Astrocyte (in vitro differentiated cells and primary cell): ENCODE measurements around the gene EFCAB10. TPM values are rescaled to one million over a fixed set of nuclear protein-coding genes. Genes with fewer than 3 reads are reported as not detected.

ENCODE experiments used
- DNase-seq: peaks from one replicate; pipeline ENCODE4 v3.0.0-alpha.2; 2010; ENCODE audit warnings: low read depth
- FAIRE-seq: peaks from 2 replicates; lab custom pipeline; 2011; peaks lifted over from hg19 to GRCh38; lab: Jason Lieb, UNC
- H2AFZ ChIP-seq: 2 replicates; pipeline ENCODE4 v1.6.0; 2012; ENCODE audit warnings: low read depth, low read length, inconsistent platforms
- H3K27ac ChIP-seq: 2 replicates; pipeline ENCODE4 v1.5.1; 2011; ENCODE audit warnings: low read depth, low read length, inconsistent platforms
- H3K27me3 ChIP-seq: 2 replicates; pipeline ENCODE4 v1.6.0; 2011; ENCODE audit warnings: low read length, inconsistent platforms; ENCODE audit not compliant: insufficient read depth
- H3K36me3 ChIP-seq: 2 replicates; pipeline ENCODE4 v1.5.1; 2011; ENCODE audit warnings: low read length, inconsistent platforms; ENCODE audit not compliant: insufficient read depth
- H3K4me1 ChIP-seq: 2 replicates; pipeline ENCODE4 v1.5.1; 2011; ENCODE audit warnings: low read length, inconsistent platforms; ENCODE audit not compliant: insufficient read depth
- H3K4me2 ChIP-seq: 2 replicates; pipeline ENCODE4 v1.6.0; 2012; ENCODE audit warnings: low read length, inconsistent platforms
- H3K4me3 ChIP-seq: 2 replicates; pipeline ENCODE4 v1.5.1; 2011; ENCODE audit warnings: low read depth, mild to moderate bottlenecking, low read length, inconsistent platforms; ENCODE audit not compliant: insufficient read depth
- H3K79me2 ChIP-seq: 2 replicates; pipeline ENCODE4 v1.6.0; 2012; ENCODE audit warnings: mild to moderate bottlenecking, low read length, inconsistent platforms; ENCODE audit not compliant: insufficient read depth
- H3K9ac ChIP-seq: 2 replicates; pipeline ENCODE4 v1.6.0; 2012; ENCODE audit warnings: mild to moderate bottlenecking, low read length, inconsistent platforms
- H3K9me3 ChIP-seq: 2 replicates; pipeline ENCODE4 v1.5.1; 2012; ENCODE audit warnings: low read depth, mild to moderate bottlenecking, low read length, inconsistent platforms; ENCODE audit not compliant: insufficient read depth
- H4K20me1 ChIP-seq: 2 replicates; pipeline ENCODE4 v1.6.0; 2012; ENCODE audit warnings: low read length, inconsistent platforms; ENCODE audit not compliant: insufficient read depth
- H3K27ac Mint-ChIP-seq: one replicate; pipeline ENCODE4 v1.8.0; 2021; ENCODE audit warnings: mild to moderate bottlenecking, mixed read lengths; ENCODE audit not compliant: unreplicated experiment
- H3K27me3 Mint-ChIP-seq: one replicate; pipeline ENCODE4 v1.8.0; 2021; ENCODE audit warnings: low read depth, mixed read lengths; ENCODE audit not compliant: unreplicated experiment
- H3K36me3 Mint-ChIP-seq: one replicate; pipeline ENCODE4 v1.8.0; 2021; ENCODE audit warnings: low read depth, mixed read lengths; ENCODE audit not compliant: unreplicated experiment
- H3K4me1 Mint-ChIP-seq: one replicate; pipeline ENCODE4 v1.8.0; 2021; ENCODE audit warnings: low read depth, mixed read lengths; ENCODE audit not compliant: unreplicated experiment
- H3K4me3 Mint-ChIP-seq: one replicate; pipeline ENCODE4 v1.8.0; 2021; ENCODE audit warnings: mild to moderate bottlenecking, moderate library complexity, mixed read lengths; ENCODE audit not compliant: unreplicated experiment
- H3K9me3 Mint-ChIP-seq: one replicate; pipeline ENCODE4 v1.8.0; 2021; ENCODE audit warnings: mild to moderate bottlenecking, mixed read lengths; ENCODE audit not compliant: unreplicated experiment
- EZH2 ChIP-seq: IDR thresholded peaks from 2 replicates; pipeline ENCODE4 v1.6.1; 2012; ENCODE audit warnings: mild to moderate bottlenecking, low read length, inconsistent platforms; ENCODE audit not compliant: insufficient read depth
- total RNA-seq: library from RNA; stranded (reverse); gene quantifications from 2 replicates; pipeline ENCODE4 v1.2.1, GENCODE V29; 2021
- TF ChIP-seq, protein P1 (sequence below): IDR thresholded peaks from 2 replicates; pipeline ENCODE4 v1.5.1; 2011; ENCODE audit warnings: low read depth, mild to moderate bottlenecking, inconsistent platforms, low read length, moderate library complexity; ENCODE audit not compliant: insufficient read depth

EFCAB10 gene
- total RNA-seq, 1 donor from 2014 or later: 0.52 TPM

DNA sequence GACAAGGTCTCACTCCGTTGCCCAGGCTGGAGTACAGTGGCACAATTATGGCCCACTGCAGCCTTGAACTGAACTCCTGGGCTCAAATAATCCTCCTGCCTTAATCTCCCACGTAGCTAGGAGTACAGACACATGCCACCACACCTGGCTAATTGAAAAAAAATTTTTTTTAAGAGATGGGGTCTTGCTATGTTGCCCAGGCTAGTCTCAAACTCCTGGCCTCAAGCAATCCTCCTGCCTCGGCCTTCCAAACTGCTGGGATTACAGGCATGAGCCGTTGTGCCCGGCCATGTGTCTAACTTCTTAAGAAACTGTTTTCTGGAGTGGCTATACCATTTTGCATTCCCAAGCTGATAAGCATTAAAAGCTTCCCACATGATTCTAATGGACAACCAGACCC, 9.5 kb upstream of the EFCAB10 start:
- Histone ChIP-seq H3K4me2 (no peak overlapping the region), H3K4me1 (no peaks in the 10 kb centered on the region), H3K36me3 (no peaks in the 10 kb centered on the region), H4K20me1 (no peaks in the 10 kb centered on the region), H3K79me2 (no peaks in the 10 kb centered on the region), H3K27me3 (no peaks in the 10 kb centered on the region), H3K9ac (no peak overlapping the region), H3K4me3 (no peak overlapping the region), H3K27ac (no peak overlapping the region), H3K9me3 (no peaks in the 10 kb centered on the region), H2AFZ (no peak overlapping the region)
- H3K9me3 Mint-ChIP-seq: no peaks in the 10 kb centered on the region
- H3K27ac Mint-ChIP-seq: no peak overlapping the region
- H3K36me3 Mint-ChIP-seq: no peaks in the 10 kb centered on the region
- TF ChIP-seq, protein P1, sequence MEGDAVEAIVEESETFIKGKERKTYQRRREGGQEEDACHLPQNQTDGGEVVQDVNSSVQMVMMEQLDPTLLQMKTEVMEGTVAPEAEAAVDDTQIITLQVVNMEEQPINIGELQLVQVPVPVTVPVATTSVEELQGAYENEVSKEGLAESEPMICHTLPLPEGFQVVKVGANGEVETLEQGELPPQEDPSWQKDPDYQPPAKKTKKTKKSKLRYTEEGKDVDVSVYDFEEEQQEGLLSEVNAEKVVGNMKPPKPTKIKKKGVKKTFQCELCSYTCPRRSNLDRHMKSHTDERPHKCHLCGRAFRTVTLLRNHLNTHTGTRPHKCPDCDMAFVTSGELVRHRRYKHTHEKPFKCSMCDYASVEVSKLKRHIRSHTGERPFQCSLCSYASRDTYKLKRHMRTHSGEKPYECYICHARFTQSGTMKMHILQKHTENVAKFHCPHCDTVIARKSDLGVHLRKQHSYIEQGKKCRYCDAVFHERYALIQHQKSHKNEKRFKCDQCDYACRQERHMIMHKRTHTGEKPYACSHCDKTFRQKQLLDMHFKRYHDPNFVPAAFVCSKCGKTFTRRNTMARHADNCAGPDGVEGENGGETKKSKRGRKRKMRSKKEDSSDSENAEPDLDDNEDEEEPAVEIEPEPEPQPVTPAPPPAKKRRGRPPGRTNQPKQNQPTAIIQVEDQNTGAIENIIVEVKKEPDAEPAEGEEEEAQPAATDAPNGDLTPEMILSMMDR: no peak
- TF ChIP-seq EZH2: no peak
- FAIRE-seq (no peak), DNase-seq (no peak)
- no peaks in the 10 kb centered on the region for H3K27me3 Mint-ChIP-seq
- no peak overlapping the region for H3K4me3 Mint-ChIP-seq
- peaks cover 8% of the 10 kb centered on the region for H3K4me1 Mint-ChIP-seq

DNA sequence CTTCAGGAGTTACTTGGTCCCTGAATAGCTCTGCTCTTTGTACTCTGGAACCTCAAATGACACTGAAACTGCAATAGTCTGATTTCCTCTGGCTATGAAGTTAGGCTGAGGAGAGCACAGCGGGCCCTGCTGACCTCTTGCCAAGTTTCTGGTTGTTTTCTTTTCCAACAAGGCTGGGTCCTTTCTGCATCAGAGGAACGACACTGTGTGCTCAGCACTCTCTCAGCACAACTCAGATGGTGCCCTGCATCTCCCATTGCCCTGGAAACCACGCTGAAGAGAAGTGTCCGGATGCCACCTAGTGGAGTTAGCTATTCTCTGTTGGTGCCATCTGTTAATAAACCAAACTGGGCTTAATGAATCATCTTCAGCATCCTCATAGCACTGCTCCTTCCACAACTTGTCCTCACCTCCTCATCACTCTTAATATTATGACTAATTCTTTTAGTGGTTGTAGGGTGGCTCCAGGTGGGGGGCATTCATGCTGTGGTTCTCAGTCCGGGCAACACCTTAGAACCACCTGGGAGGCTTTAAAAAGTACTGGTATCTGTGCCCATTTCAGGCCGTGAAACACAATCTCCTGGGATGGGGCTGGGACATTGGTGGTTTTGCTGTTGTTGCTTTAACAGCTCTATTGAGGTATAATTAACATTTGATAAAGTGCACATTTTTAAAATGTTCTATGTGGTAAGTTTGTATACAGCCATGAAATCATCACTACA, 8.2 kb upstream of the EFCAB10 start:
- Mint-ChIP-seq H3K27ac (peak overlapping the region; percentile 20), H3K4me1 (peaks cover 8% of the 10 kb centered on the region), H3K9me3 (peaks cover 5% of the 10 kb centered on the region), H3K36me3 (no peaks in the 10 kb centered on the region), H3K27me3 (no peaks in the 10 kb centered on the region), H3K4me3 (no peak overlapping the region)
- no peaks in the 10 kb centered on the region for H3K27me3 ChIP-seq
- TF ChIP-seq EZH2: no peak
- TF ChIP-seq, protein P1: peak; percentile 65
- no peak overlapping the region for H3K27ac ChIP-seq
- H3K4me1 ChIP-seq: no peaks in the 10 kb centered on the region
- DNase-seq: peak; percentile 46
- H3K4me3 ChIP-seq: no peak overlapping the region
- no peak overlapping the region for H3K4me2 ChIP-seq
- H3K9me3 ChIP-seq: no peaks in the 10 kb centered on the region
- no peaks in the 10 kb centered on the region for H3K36me3 ChIP-seq
- no peaks in the 10 kb centered on the region for H3K79me2 ChIP-seq
- peak; percentile 68 for FAIRE-seq
- H4K20me1 ChIP-seq: no peaks in the 10 kb centered on the region
- no peak overlapping the region for H3K9ac ChIP-seq
- no peak overlapping the region for H2AFZ ChIP-seq
